DMS53 (cell line): Measurements from ENCODE around the gene NXPH4.

ENCODE experiments used
- DNase-seq: peaks from one replicate; lab custom pipeline; 2025; lab: John Stamatoyannopoulos, UW

NXPH4 gene

GRCh38 chr12:57183939-57184725 is 32.5 kb upstream of the NXPH4 start:
- DNase-seq: no peak

- no peak for DNase-seq
These were observed 31.2 kb upstream of the NXPH4 start for GRCh38 chr12:57185403-57185802.

GRCh38 chr12:57185906-57186508 is 30.6 kb upstream of the NXPH4 start:
- no peak for DNase-seq

DNA sequence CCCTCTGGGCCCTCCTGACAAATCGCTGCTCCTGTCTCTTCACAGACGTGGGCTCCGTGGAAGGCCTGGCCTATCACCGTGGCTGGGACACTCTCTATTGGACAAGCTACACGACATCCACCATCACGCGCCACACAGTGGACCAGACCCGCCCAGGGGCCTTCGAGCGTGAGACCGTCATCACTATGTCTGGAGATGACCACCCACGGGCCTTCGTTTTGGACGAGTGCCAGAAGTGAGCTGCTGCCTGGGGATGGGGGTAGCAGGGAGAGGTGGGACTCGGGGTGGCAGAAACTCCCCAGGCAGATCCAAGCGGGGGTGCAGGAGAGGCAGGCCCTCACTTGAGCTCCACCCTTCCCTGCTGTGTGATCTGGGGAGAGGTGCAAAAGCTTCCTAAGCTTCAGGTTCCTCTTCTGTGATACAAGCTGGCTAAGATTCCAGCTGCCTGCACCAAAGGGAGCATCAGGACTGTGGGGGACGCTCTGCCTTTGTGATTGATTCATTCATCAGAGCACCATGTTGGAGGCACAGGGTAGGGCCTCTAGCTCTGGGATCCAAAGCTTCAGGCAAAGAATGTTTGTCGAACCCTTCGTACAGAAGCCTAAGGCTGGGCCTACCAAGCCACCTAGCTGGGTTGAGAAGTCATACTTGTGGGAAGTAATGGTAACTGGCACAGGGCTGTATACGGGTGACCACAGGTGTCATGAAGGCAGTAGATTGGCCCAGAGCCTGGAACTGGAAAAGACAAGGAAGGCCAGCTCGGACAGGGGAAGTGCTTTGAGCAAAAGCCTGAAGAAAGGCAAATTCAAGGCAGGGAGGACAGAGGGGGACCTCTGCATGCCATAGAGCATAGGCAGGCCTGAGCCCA is 29.1 kb upstream of the NXPH4 start:
- DNase-seq: no peak

- DNase-seq: no peak
These were observed 28.5 kb upstream of the NXPH4 start for GRCh38 chr12:57188090-57188425.

DNA sequence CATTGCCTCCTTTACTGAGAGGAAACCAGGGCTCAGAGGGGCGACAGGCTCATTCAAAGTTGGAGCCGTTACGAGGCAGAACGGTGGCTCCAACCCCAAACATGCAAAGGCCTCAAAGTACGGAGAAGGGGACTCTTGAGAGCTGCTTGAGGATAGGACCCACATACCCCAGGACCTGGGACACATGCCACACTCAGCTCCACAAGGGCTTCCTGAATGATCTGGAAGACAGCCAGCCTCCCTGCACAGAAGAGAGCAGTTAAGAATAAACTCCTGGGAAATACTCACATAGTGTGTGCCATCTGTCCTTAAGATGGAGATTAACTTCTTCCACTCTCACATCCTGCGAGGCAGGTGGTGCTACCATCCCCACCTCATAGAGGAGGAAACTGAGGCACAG is 26.6 kb upstream of the NXPH4 start:
- peak; percentile 28 for DNase-seq

- no peak for DNase-seq
These were observed 25.8 kb upstream of the NXPH4 start for GRCh38 chr12:57190821-57191220.

- DNase-seq: peak; percentile 46
These were observed 25.2 kb upstream of the NXPH4 start for GRCh38 chr12:57191410-57191809.

GRCh38 chr12:57192920-57193319 is 23.7 kb upstream of the NXPH4 start:
- no peak for DNase-seq

DNA sequence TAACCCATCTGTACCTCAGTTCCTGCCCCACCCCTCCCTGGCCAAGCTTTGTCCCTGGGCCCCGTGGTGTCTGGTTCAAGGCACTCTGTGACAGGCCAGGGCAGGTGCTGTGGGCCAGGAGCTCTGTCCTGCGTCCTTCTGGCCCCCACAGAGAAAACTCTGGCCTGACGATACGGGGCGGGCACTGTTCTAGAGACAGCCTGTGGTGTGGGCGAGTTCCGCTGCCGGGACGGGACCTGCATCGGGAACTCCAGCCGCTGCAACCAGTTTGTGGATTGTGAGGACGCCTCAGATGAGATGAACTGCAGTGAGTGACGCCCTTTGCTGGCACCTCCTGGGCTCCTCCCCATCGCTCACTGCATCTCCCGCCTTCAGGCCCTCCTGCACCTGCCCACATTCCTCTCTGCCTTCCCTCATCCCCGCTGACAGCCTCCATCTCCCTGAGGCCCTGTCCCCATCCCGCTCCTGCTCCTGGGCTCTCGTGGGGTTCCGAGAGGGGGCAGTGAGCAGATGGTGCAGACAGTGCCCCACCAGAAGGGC is 22.8 kb upstream of the NXPH4 start:
- DNase-seq: peak; percentile 87

DNA sequence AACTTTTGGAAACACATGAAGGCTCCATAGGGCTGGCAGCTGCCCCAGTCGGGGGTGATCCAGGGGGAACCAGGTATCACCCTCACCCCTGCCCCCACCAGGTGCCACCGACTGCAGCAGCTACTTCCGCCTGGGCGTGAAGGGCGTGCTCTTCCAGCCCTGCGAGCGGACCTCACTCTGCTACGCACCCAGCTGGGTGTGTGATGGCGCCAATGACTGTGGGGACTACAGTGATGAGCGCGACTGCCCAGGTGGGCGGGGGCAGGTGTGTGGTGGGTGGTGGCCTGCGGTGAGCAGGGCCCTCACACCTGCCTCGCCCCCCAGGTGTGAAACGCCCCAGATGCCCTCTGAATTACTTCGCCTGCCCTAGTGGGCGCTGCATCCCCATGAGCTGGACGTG is 22.3 kb upstream of the NXPH4 start:
- DNase-seq: peak; percentile 88

DNA sequence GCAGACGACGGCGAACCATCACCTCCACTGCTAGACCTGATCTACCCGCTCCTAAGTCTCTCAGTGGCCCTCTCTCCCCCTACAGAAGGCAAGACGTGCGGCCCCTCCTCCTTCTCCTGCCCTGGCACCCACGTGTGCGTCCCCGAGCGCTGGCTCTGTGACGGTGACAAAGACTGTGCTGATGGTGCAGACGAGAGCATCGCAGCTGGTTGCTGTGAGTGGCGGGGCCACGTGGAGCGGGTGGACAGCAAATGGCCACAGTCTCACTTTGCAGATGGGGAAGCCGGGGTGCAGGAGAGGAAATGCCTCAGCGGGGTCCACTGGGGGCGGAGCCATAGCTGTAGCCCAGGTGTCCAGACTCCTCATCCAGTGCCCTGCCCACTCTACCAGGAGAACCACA is 21.4 kb upstream of the NXPH4 start:
- DNase-seq: no peak

- DNase-seq: no peak
These were observed 20.8 kb upstream of the NXPH4 start for GRCh38 chr12:57195611-57196371.

DNA sequence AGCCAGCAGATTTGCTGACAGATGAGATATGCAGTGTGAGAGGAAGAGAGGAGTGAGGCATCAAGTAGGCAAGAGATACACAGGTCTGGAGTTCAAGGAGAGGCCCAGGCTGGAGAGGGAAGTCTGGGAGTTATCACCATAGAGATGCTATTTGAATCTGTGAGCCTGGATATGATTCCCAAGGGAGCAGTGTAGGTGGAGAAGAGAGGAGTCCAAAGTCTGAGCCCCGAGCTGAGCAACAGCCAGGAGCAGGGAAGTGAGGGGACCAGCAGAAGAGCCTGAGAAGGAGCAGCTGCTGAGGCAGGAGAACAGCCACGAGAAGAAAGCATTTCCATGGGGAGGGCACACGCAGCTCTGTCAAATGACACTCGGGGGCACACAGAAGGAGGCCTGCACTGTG is 20.2 kb upstream of the NXPH4 start:
- DNase-seq: no peak

DNA sequence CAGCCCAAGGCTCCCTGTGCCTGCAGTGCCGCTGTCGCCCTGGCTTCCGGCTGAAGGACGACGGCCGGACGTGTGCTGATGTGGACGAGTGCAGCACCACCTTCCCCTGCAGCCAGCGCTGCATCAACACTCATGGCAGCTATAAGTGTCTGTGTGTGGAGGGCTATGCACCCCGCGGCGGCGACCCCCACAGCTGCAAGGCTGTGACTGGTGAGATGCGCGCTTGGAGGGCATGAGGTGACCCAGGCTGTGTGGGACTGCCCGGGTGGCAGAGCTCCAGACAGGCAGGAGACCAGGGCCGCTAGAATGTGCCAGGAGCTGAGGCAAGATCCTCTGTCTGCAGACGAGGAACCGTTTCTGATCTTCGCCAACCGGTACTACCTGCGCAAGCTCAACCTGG is 19.6 kb upstream of the NXPH4 start:
- no peak for DNase-seq

GRCh38 chr12:57198329-57198728 is 18.3 kb upstream of the NXPH4 start:
- no peak for DNase-seq

DNA sequence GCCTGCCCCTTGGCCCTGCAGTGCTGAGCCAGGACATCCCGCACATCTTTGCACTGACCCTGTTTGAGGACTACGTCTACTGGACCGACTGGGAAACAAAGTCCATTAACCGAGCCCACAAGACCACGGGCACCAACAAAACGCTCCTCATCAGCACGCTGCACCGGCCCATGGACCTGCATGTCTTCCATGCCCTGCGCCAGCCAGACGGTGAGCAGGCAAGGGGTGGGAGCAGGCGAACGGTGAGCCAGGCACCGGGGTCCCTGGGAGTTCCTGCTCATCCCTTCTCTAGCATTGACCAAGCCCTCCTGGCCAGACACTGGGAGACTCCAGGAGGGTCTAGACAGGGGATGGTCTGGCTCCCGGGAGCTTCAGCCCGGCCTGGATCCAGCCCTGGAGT is 17.4 kb upstream of the NXPH4 start:
- no peak for DNase-seq

GRCh38 chr12:57200497-57200896 is 16.1 kb upstream of the NXPH4 start:
- no peak for DNase-seq

- DNase-seq: no peak
These were observed 15.4 kb upstream of the NXPH4 start for GRCh38 chr12:57201219-57201618.

GRCh38 chr12:57201631-57202030 is 15.0 kb upstream of the NXPH4 start:
- DNase-seq: no peak

DNA sequence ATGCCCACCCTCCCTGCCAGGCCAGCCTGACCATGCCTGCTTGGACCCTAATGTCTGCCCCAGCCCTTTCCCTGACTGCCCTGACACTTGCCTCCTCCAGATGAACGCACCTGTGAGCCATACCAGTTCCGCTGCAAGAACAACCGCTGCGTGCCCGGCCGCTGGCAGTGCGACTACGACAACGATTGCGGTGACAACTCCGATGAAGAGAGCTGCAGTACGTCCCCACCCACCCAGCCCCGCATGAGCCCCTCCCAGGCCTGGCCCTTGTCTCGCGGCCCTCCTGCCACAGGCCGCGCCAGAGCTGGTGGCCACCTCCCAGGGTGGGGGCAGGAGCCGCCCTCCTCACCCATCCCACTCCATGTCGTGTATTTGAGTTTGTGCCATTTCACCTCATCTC is 14.3 kb upstream of the NXPH4 start:
- DNase-seq: no peak

- no peak for DNase-seq
These were observed 13.4 kb upstream of the NXPH4 start for GRCh38 chr12:57203201-57203600.
